ENCODE measurements around the gene DUSP1. TPM values are rescaled to one million over a fixed set of nuclear protein-coding genes. Genes with fewer than 3 reads are reported as not detected.

Gene DUSP1
- total and polyA plus RNA-seq, 3 donors from 2014 or later = 86.2 to 172 (median 159) TPM

DNA sequence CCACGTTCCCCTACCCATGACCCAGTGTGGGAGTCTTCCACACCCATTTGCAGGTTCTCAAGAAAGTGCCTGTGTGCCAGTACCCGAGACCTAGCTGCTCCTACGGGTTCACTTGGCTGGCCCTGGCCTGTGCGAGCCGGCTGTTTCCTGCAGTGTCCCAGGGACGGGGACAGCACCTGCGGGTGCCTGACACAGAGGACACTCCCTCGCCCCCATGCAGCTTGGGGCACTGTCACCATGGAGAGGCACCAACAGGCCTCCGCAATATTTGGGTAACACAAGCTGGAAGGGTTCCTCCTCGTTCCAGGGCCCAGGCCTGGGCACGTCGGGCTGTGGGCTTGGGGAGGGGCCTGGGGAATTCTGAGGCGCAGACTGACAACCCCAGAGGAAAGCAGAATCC is 41.4 kb downstream of the DUSP1 start:
- no peak for DNase-seq
- H3K27me3 ChIP-seq = no peaks in the 10 kb centered on the region
- H3K9me3 ChIP-seq = no peaks in the 10 kb centered on the region
- no peak overlapping the region for H3K4me3 ChIP-seq
- peaks cover 17% of the 10 kb centered on the region for H3K4me1 ChIP-seq
- intact Hi-C loops (cut with DNase I; ENCODE audit: low total_unique reads) = no loop called here
- no peaks in the 10 kb centered on the region for H3K36me3 ChIP-seq (ENCODE audit: low read depth, missing control alignments)
- TF ChIP-seq, protein P1, sequence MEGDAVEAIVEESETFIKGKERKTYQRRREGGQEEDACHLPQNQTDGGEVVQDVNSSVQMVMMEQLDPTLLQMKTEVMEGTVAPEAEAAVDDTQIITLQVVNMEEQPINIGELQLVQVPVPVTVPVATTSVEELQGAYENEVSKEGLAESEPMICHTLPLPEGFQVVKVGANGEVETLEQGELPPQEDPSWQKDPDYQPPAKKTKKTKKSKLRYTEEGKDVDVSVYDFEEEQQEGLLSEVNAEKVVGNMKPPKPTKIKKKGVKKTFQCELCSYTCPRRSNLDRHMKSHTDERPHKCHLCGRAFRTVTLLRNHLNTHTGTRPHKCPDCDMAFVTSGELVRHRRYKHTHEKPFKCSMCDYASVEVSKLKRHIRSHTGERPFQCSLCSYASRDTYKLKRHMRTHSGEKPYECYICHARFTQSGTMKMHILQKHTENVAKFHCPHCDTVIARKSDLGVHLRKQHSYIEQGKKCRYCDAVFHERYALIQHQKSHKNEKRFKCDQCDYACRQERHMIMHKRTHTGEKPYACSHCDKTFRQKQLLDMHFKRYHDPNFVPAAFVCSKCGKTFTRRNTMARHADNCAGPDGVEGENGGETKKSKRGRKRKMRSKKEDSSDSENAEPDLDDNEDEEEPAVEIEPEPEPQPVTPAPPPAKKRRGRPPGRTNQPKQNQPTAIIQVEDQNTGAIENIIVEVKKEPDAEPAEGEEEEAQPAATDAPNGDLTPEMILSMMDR (IDR thresholded peaks at IDR 0.05) = no peak
- no peak for TF ChIP-seq POLR2A (IDR thresholded peaks at IDR 0.05)
- 89 to 97% methylated on average over 8 to 13 of the region's 13 CpGs for WGBS, 2 donors
- H3K27ac ChIP-seq = no peak overlapping the region

DNA sequence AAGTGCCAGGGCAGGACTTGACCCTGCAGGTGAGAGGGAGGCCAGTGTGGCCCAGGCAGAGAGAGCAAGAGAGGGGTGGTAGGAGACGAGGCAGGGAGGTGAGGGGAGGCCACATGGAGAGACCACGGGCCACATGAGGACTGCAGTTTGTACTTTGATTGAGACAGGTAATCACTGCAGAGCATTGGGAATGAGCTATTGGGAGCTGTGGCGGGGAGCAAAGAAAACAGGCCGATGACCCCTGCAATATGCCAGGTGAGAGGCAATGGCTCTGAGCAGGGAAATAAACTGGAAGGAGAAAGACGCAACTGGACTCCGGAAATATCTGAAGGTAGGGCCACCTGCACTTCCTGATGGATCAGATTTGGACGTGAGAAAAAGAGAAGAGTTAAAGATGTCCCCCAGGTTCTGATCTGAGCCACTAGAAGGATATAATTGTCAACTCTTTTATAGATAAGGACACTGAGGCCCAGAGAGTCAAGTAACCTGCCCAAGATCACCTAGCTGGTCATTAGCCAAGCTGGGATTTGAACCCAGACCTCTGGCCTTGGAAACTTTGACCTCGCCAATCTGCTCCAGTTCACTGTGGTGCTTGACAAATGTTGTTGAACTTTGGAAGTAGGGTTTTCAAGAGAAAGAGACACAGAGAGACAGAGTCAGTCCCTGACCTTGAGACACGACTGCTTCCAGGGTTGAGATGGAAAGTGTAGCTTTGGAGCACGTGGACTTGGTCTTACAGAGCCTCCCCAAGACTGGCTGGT is 42.3 kb downstream of the DUSP1 start:
- intact Hi-C loops (cut with DNase I; ENCODE audit: low total_unique reads) = no loop called here
- no peak overlapping the region for H3K4me3 ChIP-seq
- no peak for DNase-seq
- TF ChIP-seq, protein P1 (IDR thresholded peaks at IDR 0.05) = no peak
- no peak for TF ChIP-seq POLR2A (IDR thresholded peaks at IDR 0.05)
- no peaks in the 10 kb centered on the region for H3K36me3 ChIP-seq (ENCODE audit: low read depth, missing control alignments)
- H3K4me1 ChIP-seq = peaks cover 17% of the 10 kb centered on the region
- no peaks in the 10 kb centered on the region for H3K9me3 ChIP-seq
- no peaks in the 10 kb centered on the region for H3K27me3 ChIP-seq
- 78 to 84% methylated on average over 10 of the region's 10 CpGs for WGBS, 2 donors
- H3K27ac ChIP-seq = no peak overlapping the region

DNA sequence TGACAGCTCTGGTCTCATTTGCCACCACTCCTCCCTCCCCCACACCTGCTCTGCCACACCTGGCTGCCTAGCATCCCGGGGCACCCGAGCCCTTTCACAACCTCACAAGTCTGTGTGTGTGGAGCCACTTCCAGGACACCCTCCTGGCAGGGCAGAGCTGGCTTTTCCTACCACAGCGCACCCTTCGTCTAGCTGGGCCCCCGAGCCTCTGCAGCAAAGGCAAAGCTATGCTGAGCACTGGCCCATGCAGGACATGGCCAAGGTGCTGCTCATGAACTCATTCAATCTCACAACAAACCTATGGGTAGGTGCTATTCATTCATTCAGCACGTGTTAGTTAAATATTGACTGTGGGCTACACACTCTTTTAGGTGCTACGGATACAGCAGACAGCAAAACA is 43.4 kb downstream of the DUSP1 start:
- Histone ChIP-seq H3K4me3 (no peak overlapping the region), H3K9me3 (no peaks in the 10 kb centered on the region), H3K36me3 (ENCODE audit: low read depth, missing control alignments) (no peaks in the 10 kb centered on the region), H3K27ac (no peak overlapping the region), H3K27me3 (no peaks in the 10 kb centered on the region), H3K4me1 (peaks cover 8% of the 10 kb centered on the region)
- intact Hi-C loops (cut with DNase I; ENCODE audit: low total_unique reads) = no loop called here
- 86 to 94% methylated on average over 4 to 7 of the region's 7 CpGs for WGBS, 2 donors
- no peak for DNase-seq
- TF ChIP-seq POLR2A (IDR thresholded peaks at IDR 0.05) = no peak
- TF ChIP-seq, protein P1 (IDR thresholded peaks at IDR 0.05) = no peak

DNA sequence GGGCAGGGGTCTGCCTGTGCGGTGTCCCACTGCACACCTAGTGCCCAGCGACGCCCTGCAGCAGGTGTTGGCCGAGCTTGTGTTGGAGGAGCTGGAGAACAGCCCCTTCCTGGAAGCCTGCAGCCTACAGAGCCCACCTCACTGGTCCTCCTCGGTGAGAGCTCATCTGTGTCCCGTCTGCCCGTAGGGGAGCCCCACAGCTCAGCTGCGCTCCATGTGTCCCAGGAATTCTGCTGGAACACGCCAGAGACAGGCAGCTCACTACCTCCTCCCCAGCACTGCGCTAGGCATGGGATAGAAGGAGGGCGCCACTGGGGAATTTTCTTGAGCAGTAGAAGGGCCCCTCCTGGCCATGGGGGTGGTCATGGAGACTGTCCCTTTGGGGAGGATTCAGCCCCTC is 44.0 kb downstream of the DUSP1 start:
- H3K4me3 ChIP-seq = no peak overlapping the region
- no peaks in the 10 kb centered on the region for H3K9me3 ChIP-seq
- DNase-seq = no peak
- 89 to 92% methylated on average over 11 of the region's 11 CpGs for WGBS, 2 donors
- TF ChIP-seq, protein P1 (IDR thresholded peaks at IDR 0.05) = no peak
- TF ChIP-seq POLR2A (IDR thresholded peaks at IDR 0.05) = no peak
- H3K27me3 ChIP-seq = no peaks in the 10 kb centered on the region
- no peak overlapping the region for H3K27ac ChIP-seq
- intact Hi-C loops (cut with DNase I; ENCODE audit: low total_unique reads) = no loop called here
- no peaks in the 10 kb centered on the region for H3K36me3 ChIP-seq (ENCODE audit: low read depth, missing control alignments)
- peaks cover 10% of the 10 kb centered on the region for H3K4me1 ChIP-seq

DNA sequence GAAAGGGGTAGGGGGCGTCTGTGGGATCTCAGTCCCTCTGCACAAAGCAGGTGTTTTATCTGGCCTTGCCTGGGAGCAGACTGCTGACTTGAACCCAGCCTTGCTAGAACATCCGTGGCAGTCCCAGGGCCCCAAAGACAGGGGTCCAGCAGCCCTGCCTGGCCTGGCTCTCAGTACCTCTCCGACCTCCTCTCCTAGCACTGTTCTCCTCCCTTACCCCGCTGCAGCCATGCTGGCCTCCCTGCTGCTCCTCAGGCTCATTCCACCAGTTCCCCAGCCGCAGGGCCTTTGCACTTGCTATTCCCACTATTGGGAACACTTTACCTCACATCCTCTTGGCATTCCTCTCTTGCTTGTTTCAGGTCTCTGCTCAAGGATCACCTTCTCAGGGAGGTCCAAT is 45.2 kb downstream of the DUSP1 start:
- Histone ChIP-seq H3K36me3 (ENCODE audit: low read depth, missing control alignments) (no peaks in the 10 kb centered on the region), H3K4me3 (no peak overlapping the region), H3K27me3 (no peaks in the 10 kb centered on the region), H3K9me3 (no peaks in the 10 kb centered on the region), H3K27ac (no peak overlapping the region), H3K4me1 (peaks cover 11% of the 10 kb centered on the region)
- no peak for DNase-seq
- TF ChIP-seq, protein P1 (IDR thresholded peaks at IDR 0.05) = no peak
- no peak for TF ChIP-seq POLR2A (IDR thresholded peaks at IDR 0.05)
- WGBS, 2 donors = 93 to 95% methylated on average over 5 of the region's 5 CpGs
- intact Hi-C loops (cut with DNase I; ENCODE audit: low total_unique reads) = no loop called here

Data from testis (tissue), 3 donors.